NB4 (cell line): ENCODE data around the gene CACTIN.

Experiments used
- CTCF ChIP-seq: IDR thresholded peaks from one replicate; pipeline ENCODE4 v1.5.1; 2012; ENCODE audit warnings: low read depth, low read length
- POLR2A ChIP-seq: IDR thresholded peaks from 2 replicates; pipeline ENCODE4 v1.6.1; 2011; ENCODE audit warnings: mild to moderate bottlenecking; ENCODE audit not compliant: insufficient read length; ENCODE audit errors: extremely low read depth

- TF ChIP-seq POLR2A (no peak), CTCF (no peak)
Observed at GRCh38 chr19:3658870-3659745, 32.5 kb upstream of the CACTIN start.
